Astrocyte (in vitro differentiated cells and primary cell): ENCODE data around the gene DCX. TPM values are rescaled to one million over a fixed set of nuclear protein-coding genes. Genes with fewer than 3 reads are reported as not detected.

Experiments
- DNase-seq: peaks from one replicate; pipeline ENCODE4 v3.0.0-alpha.2; 2010; ENCODE audit warnings: low read depth
- FAIRE-seq: peaks from 2 replicates; lab custom pipeline; 2011; peaks lifted over from hg19 to GRCh38; lab: Jason Lieb, UNC
- H2AFZ ChIP-seq: 2 replicates; pipeline ENCODE4 v1.6.0; 2012; ENCODE audit warnings: low read depth, low read length, inconsistent platforms
- H3K27ac ChIP-seq: 2 replicates; pipeline ENCODE4 v1.5.1; 2011; ENCODE audit warnings: low read depth, low read length, inconsistent platforms
- H3K27me3 ChIP-seq: 2 replicates; pipeline ENCODE4 v1.6.0; 2011; ENCODE audit warnings: low read length, inconsistent platforms; ENCODE audit not compliant: insufficient read depth
- H3K36me3 ChIP-seq: 2 replicates; pipeline ENCODE4 v1.5.1; 2011; ENCODE audit warnings: low read length, inconsistent platforms; ENCODE audit not compliant: insufficient read depth
- H3K4me1 ChIP-seq: 2 replicates; pipeline ENCODE4 v1.5.1; 2011; ENCODE audit warnings: low read length, inconsistent platforms; ENCODE audit not compliant: insufficient read depth
- H3K4me2 ChIP-seq: 2 replicates; pipeline ENCODE4 v1.6.0; 2012; ENCODE audit warnings: low read length, inconsistent platforms
- H3K4me3 ChIP-seq: 2 replicates; pipeline ENCODE4 v1.5.1; 2011; ENCODE audit warnings: low read depth, mild to moderate bottlenecking, low read length, inconsistent platforms; ENCODE audit not compliant: insufficient read depth
- H3K79me2 ChIP-seq: 2 replicates; pipeline ENCODE4 v1.6.0; 2012; ENCODE audit warnings: mild to moderate bottlenecking, low read length, inconsistent platforms; ENCODE audit not compliant: insufficient read depth
- H3K9ac ChIP-seq: 2 replicates; pipeline ENCODE4 v1.6.0; 2012; ENCODE audit warnings: mild to moderate bottlenecking, low read length, inconsistent platforms
- H3K9me3 ChIP-seq: 2 replicates; pipeline ENCODE4 v1.5.1; 2012; ENCODE audit warnings: low read depth, mild to moderate bottlenecking, low read length, inconsistent platforms; ENCODE audit not compliant: insufficient read depth
- H4K20me1 ChIP-seq: 2 replicates; pipeline ENCODE4 v1.6.0; 2012; ENCODE audit warnings: low read length, inconsistent platforms; ENCODE audit not compliant: insufficient read depth
- H3K27ac Mint-ChIP-seq: one replicate; pipeline ENCODE4 v1.8.0; 2021; ENCODE audit warnings: mild to moderate bottlenecking, mixed read lengths; ENCODE audit not compliant: unreplicated experiment
- H3K27me3 Mint-ChIP-seq: one replicate; pipeline ENCODE4 v1.8.0; 2021; ENCODE audit warnings: low read depth, mixed read lengths; ENCODE audit not compliant: unreplicated experiment
- H3K36me3 Mint-ChIP-seq: one replicate; pipeline ENCODE4 v1.8.0; 2021; ENCODE audit warnings: low read depth, mixed read lengths; ENCODE audit not compliant: unreplicated experiment
- H3K4me1 Mint-ChIP-seq: one replicate; pipeline ENCODE4 v1.8.0; 2021; ENCODE audit warnings: low read depth, mixed read lengths; ENCODE audit not compliant: unreplicated experiment
- H3K4me3 Mint-ChIP-seq: one replicate; pipeline ENCODE4 v1.8.0; 2021; ENCODE audit warnings: mild to moderate bottlenecking, moderate library complexity, mixed read lengths; ENCODE audit not compliant: unreplicated experiment
- H3K9me3 Mint-ChIP-seq: one replicate; pipeline ENCODE4 v1.8.0; 2021; ENCODE audit warnings: mild to moderate bottlenecking, mixed read lengths; ENCODE audit not compliant: unreplicated experiment
- CTCF ChIP-seq: IDR thresholded peaks from 2 replicates; pipeline ENCODE4 v1.5.1; 2011; ENCODE audit warnings: low read depth, mild to moderate bottlenecking, inconsistent platforms, low read length, moderate library complexity; ENCODE audit not compliant: insufficient read depth
- EZH2 ChIP-seq: IDR thresholded peaks from 2 replicates; pipeline ENCODE4 v1.6.1; 2012; ENCODE audit warnings: mild to moderate bottlenecking, low read length, inconsistent platforms; ENCODE audit not compliant: insufficient read depth
- total RNA-seq: library from RNA; stranded (reverse); gene quantifications from 2 replicates; pipeline ENCODE4 v1.2.1, GENCODE V29; 2021

Gene DCX
- total RNA-seq, 1 donor from 2014 or later, result 2.4 TPM

- Mint-ChIP-seq H3K27me3 (no peaks in the 10 kb centered on the region), H3K4me1 (peaks cover 23% of the 10 kb centered on the region), H3K27ac (no peak overlapping the region), H3K4me3 (no peak overlapping the region), H3K36me3 (no peaks in the 10 kb centered on the region), H3K9me3 (no peaks in the 10 kb centered on the region)
- DNase-seq, result no peak
- TF ChIP-seq EZH2 (no peak), CTCF (no peak)
- Histone ChIP-seq H2AFZ (no peak overlapping the region), H3K4me3 (no peak overlapping the region), H3K4me1 (no peaks in the 10 kb centered on the region), H3K36me3 (no peaks in the 10 kb centered on the region), H3K27me3 (no peaks in the 10 kb centered on the region), H4K20me1 (no peaks in the 10 kb centered on the region), H3K9me3 (no peaks in the 10 kb centered on the region), H3K79me2 (no peaks in the 10 kb centered on the region), H3K9ac (no peak overlapping the region), H3K27ac (no peak overlapping the region), H3K4me2 (no peak overlapping the region)
- FAIRE-seq, result no peak
These were observed 152.4 kb downstream of the DCX start for GRCh38 chrX:111259559-111259958.

GRCh38 chrX:111257733-111258132 is 154.3 kb downstream of the DCX start:
- Mint-ChIP-seq H3K4me3 (no peak overlapping the region), H3K36me3 (no peaks in the 10 kb centered on the region), H3K9me3 (no peaks in the 10 kb centered on the region), H3K4me1 (peaks cover 23% of the 10 kb centered on the region), H3K27ac (no peak overlapping the region), H3K27me3 (no peaks in the 10 kb centered on the region)
- no peak for DNase-seq
- Histone ChIP-seq H3K27ac (no peak overlapping the region), H3K9ac (no peak overlapping the region), H3K36me3 (no peaks in the 10 kb centered on the region), H3K4me1 (no peaks in the 10 kb centered on the region), H3K4me2 (no peak overlapping the region), H2AFZ (no peak overlapping the region), H3K9me3 (no peaks in the 10 kb centered on the region), H3K27me3 (no peaks in the 10 kb centered on the region), H3K79me2 (no peaks in the 10 kb centered on the region), H4K20me1 (no peaks in the 10 kb centered on the region), H3K4me3 (no peak overlapping the region)
- no peak for TF ChIP-seq CTCF
- no peak for TF ChIP-seq EZH2
- peak; percentile 59 for FAIRE-seq

GRCh38 chrX:111254896-111255693 is 156.9 kb downstream of the DCX start:
- Histone ChIP-seq H2AFZ (no peak overlapping the region), H3K4me3 (no peak overlapping the region), H3K4me2 (no peak overlapping the region), H3K36me3 (no peaks in the 10 kb centered on the region), H3K27ac (no peak overlapping the region), H3K27me3 (no peaks in the 10 kb centered on the region), H3K9me3 (no peaks in the 10 kb centered on the region), H3K9ac (no peak overlapping the region), H4K20me1 (no peaks in the 10 kb centered on the region), H3K79me2 (no peaks in the 10 kb centered on the region), H3K4me1 (no peaks in the 10 kb centered on the region)
- H3K27me3 Mint-ChIP-seq, result no peaks in the 10 kb centered on the region
- peaks cover 10% of the 10 kb centered on the region for H3K4me1 Mint-ChIP-seq
- DNase-seq (peak; percentile 5), FAIRE-seq (peak; percentile 97)
- no peaks in the 10 kb centered on the region for H3K36me3 Mint-ChIP-seq
- peak overlapping the region; percentile 62 for H3K27ac Mint-ChIP-seq
- H3K9me3 Mint-ChIP-seq, result no peaks in the 10 kb centered on the region
- TF ChIP-seq EZH2 (no peak), CTCF (no peak)
- no peak overlapping the region for H3K4me3 Mint-ChIP-seq
